ENCODE data around the gene DOCK9. TPM values are rescaled to one million over a fixed set of nuclear protein-coding genes. Genes with fewer than 3 reads are reported as not detected.

The DOCK9 gene
- polyA plus RNA-seq, 3 donors: 0.01 TPM; not detected in 2

DNA sequence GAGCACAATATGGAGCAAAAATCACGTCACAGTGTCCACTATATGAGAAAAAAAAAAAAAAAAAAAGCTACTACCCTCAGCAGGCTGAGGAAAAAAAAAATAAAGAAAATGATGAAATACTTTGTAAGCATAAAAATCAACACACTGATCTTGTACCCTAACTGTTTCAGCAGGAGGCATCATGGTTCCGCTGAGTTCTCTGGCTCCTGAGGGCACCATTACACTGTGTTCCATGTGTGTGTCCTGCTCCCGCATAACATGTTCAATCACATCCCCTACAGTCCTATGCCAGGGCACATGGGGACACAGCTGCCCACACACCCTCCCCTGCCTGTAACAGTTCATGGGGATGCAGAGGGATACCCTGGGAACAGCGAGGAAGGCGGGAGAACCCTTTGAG lies 33.5 kb downstream of the DOCK9 start:
- 100% methylated on average over 3 of the region's 5 CpGs for WGBS (ENCODE audit: insufficient coverage)
- Mint-ChIP-seq H3K4me3 (no peak overlapping the region), H3K36me3 (no peaks in the 10 kb centered on the region), H3K27ac (peak overlapping the region in 1 of 7 donors; percentile 24), H3K9me3 (peaks cover 0 to 2% (median 0%) of the 10 kb centered on the region in 7 donors), H3K4me1 (peaks cover 3% of the 10 kb centered on the region), H3K27me3 (ENCODE audit: low read depth in 3 of 3) (peaks cover 7 to 19% (median 10%) of the 10 kb centered on the region in 3 donors)
- Histone ChIP-seq H3K27ac (ENCODE audit: low read depth in 1 of 2, low read length in 2 of 2) (no peak overlapping the region), H3K36me3 (replicated peaks in 1 of 2; ENCODE audit: control insufficient read depth in 1 of 2, insufficient read depth in 2 of 2, low read length in 2 of 2) (no peaks in the 10 kb centered on the region), H3K79me2 (ENCODE audit: insufficient read depth, low read length) (no peaks in the 10 kb centered on the region), H3K4me3 (replicated peaks in 1 of 3; ENCODE audit: low read depth in 2 of 3, low read length in 3 of 3) (no peak overlapping the region), H3K9me3 (replicated peaks in 1 of 2; ENCODE audit: control insufficient read depth in 1 of 2, insufficient read depth in 1 of 2, low read length in 2 of 2) (no peaks in the 10 kb centered on the region), H2AFZ (ENCODE audit: insufficient read depth, low read depth, low read length, poor library complexity, severe bottlenecking) (no peak overlapping the region), H3K4me2 (replicated peaks; ENCODE audit: extremely low read depth, low read length, poor library complexity, severe bottlenecking) (no peak overlapping the region), H3K4me1 (ENCODE audit: control insufficient read depth in 1 of 2, insufficient read depth in 2 of 2, low read length in 2 of 2) (no peaks in the 10 kb centered on the region), H3K27me3 (ENCODE audit: control insufficient read depth in 2 of 2, insufficient read depth in 2 of 2, low read length in 2 of 2) (peaks cover 0 to 3% of the 10 kb centered on the region in 2 donors), H3K9ac (ENCODE audit: insufficient read depth, low read length, poor library complexity, severe bottlenecking) (no peak overlapping the region), H4K20me1 (ENCODE audit: insufficient read depth, low read length) (no peaks in the 10 kb centered on the region)
- DNase-seq: no peak
- TF ChIP-seq, protein P1, sequence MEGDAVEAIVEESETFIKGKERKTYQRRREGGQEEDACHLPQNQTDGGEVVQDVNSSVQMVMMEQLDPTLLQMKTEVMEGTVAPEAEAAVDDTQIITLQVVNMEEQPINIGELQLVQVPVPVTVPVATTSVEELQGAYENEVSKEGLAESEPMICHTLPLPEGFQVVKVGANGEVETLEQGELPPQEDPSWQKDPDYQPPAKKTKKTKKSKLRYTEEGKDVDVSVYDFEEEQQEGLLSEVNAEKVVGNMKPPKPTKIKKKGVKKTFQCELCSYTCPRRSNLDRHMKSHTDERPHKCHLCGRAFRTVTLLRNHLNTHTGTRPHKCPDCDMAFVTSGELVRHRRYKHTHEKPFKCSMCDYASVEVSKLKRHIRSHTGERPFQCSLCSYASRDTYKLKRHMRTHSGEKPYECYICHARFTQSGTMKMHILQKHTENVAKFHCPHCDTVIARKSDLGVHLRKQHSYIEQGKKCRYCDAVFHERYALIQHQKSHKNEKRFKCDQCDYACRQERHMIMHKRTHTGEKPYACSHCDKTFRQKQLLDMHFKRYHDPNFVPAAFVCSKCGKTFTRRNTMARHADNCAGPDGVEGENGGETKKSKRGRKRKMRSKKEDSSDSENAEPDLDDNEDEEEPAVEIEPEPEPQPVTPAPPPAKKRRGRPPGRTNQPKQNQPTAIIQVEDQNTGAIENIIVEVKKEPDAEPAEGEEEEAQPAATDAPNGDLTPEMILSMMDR (IDR thresholded peaks at IDR 0.05): no peak
- intact Hi-C loops (cut with micrococcal nuclease): no loop called here

DNA sequence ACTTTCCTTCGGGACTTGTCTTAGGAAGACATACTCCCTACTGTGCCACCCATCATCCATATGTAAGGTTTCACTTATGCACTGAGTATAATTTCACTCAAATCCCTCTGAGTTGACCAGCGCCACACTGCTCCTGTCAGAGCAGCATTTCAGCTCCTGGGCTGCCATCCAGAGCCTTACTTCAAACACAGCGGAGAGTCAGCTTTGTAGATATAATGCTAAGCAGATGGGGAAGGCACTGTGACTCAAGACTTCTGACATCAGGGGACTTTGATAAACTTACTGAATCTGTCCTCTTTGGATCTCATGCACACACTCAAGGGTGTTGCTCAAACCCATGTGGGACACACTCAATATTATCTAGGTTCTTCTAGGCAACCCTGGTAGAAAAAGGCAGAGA lies 34.9 kb downstream of the DOCK9 start:
- Histone ChIP-seq H3K4me2 (replicated peaks; ENCODE audit: extremely low read depth, low read length, poor library complexity, severe bottlenecking) (no peak overlapping the region), H2AFZ (ENCODE audit: insufficient read depth, low read depth, low read length, poor library complexity, severe bottlenecking) (no peak overlapping the region), H3K27ac (ENCODE audit: low read depth in 1 of 2, low read length in 2 of 2) (no peak overlapping the region), H3K9ac (ENCODE audit: insufficient read depth, low read length, poor library complexity, severe bottlenecking) (no peak overlapping the region), H3K27me3 (ENCODE audit: control insufficient read depth in 2 of 2, insufficient read depth in 2 of 2, low read length in 2 of 2) (peaks cover 0 to 3% of the 10 kb centered on the region in 2 donors), H3K4me1 (ENCODE audit: control insufficient read depth in 1 of 2, insufficient read depth in 2 of 2, low read length in 2 of 2) (no peaks in the 10 kb centered on the region), H4K20me1 (ENCODE audit: insufficient read depth, low read length) (no peaks in the 10 kb centered on the region), H3K4me3 (replicated peaks in 1 of 3; ENCODE audit: low read depth in 2 of 3, low read length in 3 of 3) (no peak overlapping the region), H3K36me3 (replicated peaks in 1 of 2; ENCODE audit: control insufficient read depth in 1 of 2, insufficient read depth in 2 of 2, low read length in 2 of 2) (no peaks in the 10 kb centered on the region), H3K9me3 (replicated peaks in 1 of 2; ENCODE audit: control insufficient read depth in 1 of 2, insufficient read depth in 1 of 2, low read length in 2 of 2) (no peaks in the 10 kb centered on the region), H3K79me2 (ENCODE audit: insufficient read depth, low read length) (no peaks in the 10 kb centered on the region)
- TF ChIP-seq, protein P1 (IDR thresholded peaks at IDR 0.05): no peak
- Mint-ChIP-seq H3K4me1 (peaks cover 3% of the 10 kb centered on the region), H3K27ac (no peak overlapping the region), H3K27me3 (ENCODE audit: low read depth in 3 of 3) (peaks cover 7 to 14% (median 11%) of the 10 kb centered on the region in 3 donors), H3K9me3 (peaks cover 0 to 2% (median 0%) of the 10 kb centered on the region in 7 donors), H3K4me3 (no peak overlapping the region), H3K36me3 (no peaks in the 10 kb centered on the region)
- intact Hi-C loops (cut with micrococcal nuclease): no loop called here
- no peak for DNase-seq
- WGBS (ENCODE audit: insufficient coverage): 81% methylated on average over 2 of the region's 3 CpGs

Data from CD14-positive monocyte (primary cell).